ENCODE measurements around the gene TTC7B. TPM values are rescaled to one million over a fixed set of nuclear protein-coding genes. Genes with fewer than 3 reads are reported as not detected.

Gene TTC7B
- total RNA-seq, 4 donors from 2014 or later: 14.3 to 48.9 (median 32.5) TPM

- Histone ChIP-seq H3K4me3 (no peak overlapping the region), H3K36me3 (peaks cover 4% of the 10 kb centered on the region), H3K27ac (no peak overlapping the region), H3K9me3 (no peaks in the 10 kb centered on the region), H3K4me1 (peaks cover 23% of the 10 kb centered on the region), H3K27me3 (no peaks in the 10 kb centered on the region)
- WGBS: 92% methylated on average over 1 of the region's 1 CpG
- TF ChIP-seq EP300 (IDR thresholded peaks at IDR 0.05): no peak
- no peak for TF ChIP-seq CTCF (IDR thresholded peaks at IDR 0.05)
- no peak for TF ChIP-seq POLR2AphosphoS5 (IDR thresholded peaks at IDR 0.05)
- TF ChIP-seq POLR2A (IDR thresholded peaks at IDR 0.05): no peak
- no peak for DNase-seq (ENCODE audit: low spot score in 2 of 2)
Measured at GRCh38 chr14:90692826-90693225, 123.4 kb downstream of the TTC7B start.

- Histone ChIP-seq H3K27ac (no peak overlapping the region), H3K36me3 (peaks cover 8% of the 10 kb centered on the region), H3K9me3 (no peaks in the 10 kb centered on the region), H3K27me3 (no peaks in the 10 kb centered on the region), H3K4me1 (peaks cover 15% of the 10 kb centered on the region), H3K4me3 (no peak overlapping the region)
- no peak for TF ChIP-seq POLR2A (IDR thresholded peaks at IDR 0.05)
- WGBS: 79% methylated on average over 2 of the region's 2 CpGs
- no peak for DNase-seq (ENCODE audit: low spot score in 2 of 2)
Measured at GRCh38 chr14:90692061-90692460, 124.2 kb downstream of the TTC7B start.

- WGBS: 100% methylated on average over 2 of the region's 2 CpGs
- TF ChIP-seq EP300 (IDR thresholded peaks at IDR 0.05) (no peak), CTCF (IDR thresholded peaks at IDR 0.05) (no peak), POLR2AphosphoS5 (IDR thresholded peaks at IDR 0.05) (no peak), POLR2A (IDR thresholded peaks at IDR 0.05) (no peak)
- no peaks in the 10 kb centered on the region for H3K9me3 ChIP-seq
Measured at GRCh38 chr14:90691627-90692026, 124.6 kb downstream of the TTC7B start.

GRCh38 chr14:90687680-90688079, 128.6 kb downstream of the TTC7B start:
- Histone ChIP-seq H3K36me3 (peaks cover 12% of the 10 kb centered on the region), H3K9me3 (no peaks in the 10 kb centered on the region), H3K27me3 (no peaks in the 10 kb centered on the region), H3K27ac (no peak overlapping the region), H3K4me3 (no peak overlapping the region), H3K4me1 (peaks cover under 1% of the 10 kb centered on the region)
- TF ChIP-seq POLR2AphosphoS5 (IDR thresholded peaks at IDR 0.05) (no peak), CTCF (IDR thresholded peaks at IDR 0.05) (no peak), EP300 (IDR thresholded peaks at IDR 0.05) (no peak), POLR2A (IDR thresholded peaks at IDR 0.05) (no peak)
- 95% methylated on average over 5 of the region's 5 CpGs for WGBS
- DNase-seq (ENCODE audit: low spot score in 2 of 2): no peak

More at GRCh38 chr14:90691627-90692026, 124.6 kb downstream of the TTC7B start:
- Histone ChIP-seq H3K4me1 (peaks cover 11% of the 10 kb centered on the region), H3K27ac (no peak overlapping the region), H3K27me3 (no peaks in the 10 kb centered on the region), H3K4me3 (no peak overlapping the region), H3K36me3 (peaks cover 12% of the 10 kb centered on the region)
- DNase-seq (ENCODE audit: low spot score in 2 of 2): no peak

- H3K27ac ChIP-seq: peak overlapping the region; percentile 4
Measured at GRCh38 chr14:90682615-90683014, 133.6 kb downstream of the TTC7B start.

More at GRCh38 chr14:90682615-90683014, 133.6 kb downstream of the TTC7B start:
- Histone ChIP-seq H3K27me3 (no peaks in the 10 kb centered on the region), H3K4me3 (no peak overlapping the region), H3K9me3 (no peaks in the 10 kb centered on the region), H3K36me3 (peaks cover 6% of the 10 kb centered on the region), H3K4me1 (peaks cover 18% of the 10 kb centered on the region)
- WGBS: 95% methylated on average over 7 of the region's 7 CpGs
- DNase-seq (ENCODE audit: low spot score in 2 of 2): no peak
- no peak for TF ChIP-seq CTCF (IDR thresholded peaks at IDR 0.05)
- TF ChIP-seq EP300 (IDR thresholded peaks at IDR 0.05): no peak
- TF ChIP-seq POLR2A (IDR thresholded peaks at IDR 0.05): no peak
- TF ChIP-seq POLR2AphosphoS5 (IDR thresholded peaks at IDR 0.05): no peak
